ENCODE results near the gene HIVEP2.
A peak's percentile ranks its signal among the peaks of the same experiment; 100 is the strongest.

The HIVEP2 gene

DNA sequence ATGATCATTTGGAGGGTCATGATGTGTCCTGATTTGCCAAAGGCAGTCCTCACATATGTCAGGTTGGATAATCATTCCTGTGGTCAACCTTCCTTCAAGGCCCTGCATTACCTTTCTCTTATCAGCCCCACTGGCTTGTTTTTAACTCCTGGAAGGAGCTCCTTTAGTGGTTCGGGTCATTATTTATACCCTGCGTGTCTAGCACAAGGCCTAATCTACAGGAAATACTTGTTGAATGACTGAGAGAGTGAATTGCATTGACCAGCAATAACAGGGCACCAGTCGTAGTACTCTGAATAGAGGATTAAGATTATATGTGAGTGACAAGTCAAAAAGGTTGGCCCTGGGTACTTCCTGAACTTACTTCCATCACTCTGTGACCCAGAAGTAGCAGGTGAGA, 4.5 kb downstream of the HIVEP2 start:
- peak overlapping the region; percentile 71 for H3K27ac Mint-ChIP-seq
- H3K9me3 Mint-ChIP-seq, result no peaks in the 10 kb centered on the region

DNA sequence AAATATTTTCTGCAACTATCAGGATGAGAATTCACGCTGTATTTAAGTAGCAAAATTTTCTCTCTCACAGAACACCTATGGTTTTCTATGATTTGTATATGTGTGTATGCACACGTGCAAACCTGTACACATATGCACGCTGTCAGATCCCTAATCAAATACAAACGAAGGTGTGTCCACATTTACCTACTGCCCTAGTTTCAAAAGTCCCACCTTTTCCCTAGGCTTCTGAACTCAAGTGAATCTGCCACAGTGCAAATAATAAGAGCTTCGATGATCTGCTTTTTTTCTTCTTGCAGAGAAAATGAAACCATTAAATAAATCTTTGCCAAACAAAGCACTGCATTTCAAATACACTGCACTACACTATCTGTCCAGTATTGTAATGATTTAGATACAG, 6.5 kb downstream of the HIVEP2 start:
- Mint-ChIP-seq H3K27me3 (ENCODE audit: low read depth) (no peaks in the 10 kb centered on the region), H3K27ac (peak overlapping the region; percentile 42), H3K36me3 (ENCODE audit: low read depth) (peaks cover 5% of the 10 kb centered on the region), H3K9me3 (no peaks in the 10 kb centered on the region), H3K4me3 (peak overlapping the region; percentile 18), H3K4me1 (ENCODE audit: low read depth) (peaks cover 75% of the 10 kb centered on the region)

More for the DNA sequence above, 4.5 kb downstream of the HIVEP2 start:
- peaks cover 63% of the 10 kb centered on the region for H3K4me1 Mint-ChIP-seq (ENCODE audit: low read depth)
- peaks cover 6% of the 10 kb centered on the region for H3K36me3 Mint-ChIP-seq (ENCODE audit: low read depth)
- no peaks in the 10 kb centered on the region for H3K27me3 Mint-ChIP-seq (ENCODE audit: low read depth)
- peak overlapping the region; percentile 49 for H3K4me3 Mint-ChIP-seq

DNA sequence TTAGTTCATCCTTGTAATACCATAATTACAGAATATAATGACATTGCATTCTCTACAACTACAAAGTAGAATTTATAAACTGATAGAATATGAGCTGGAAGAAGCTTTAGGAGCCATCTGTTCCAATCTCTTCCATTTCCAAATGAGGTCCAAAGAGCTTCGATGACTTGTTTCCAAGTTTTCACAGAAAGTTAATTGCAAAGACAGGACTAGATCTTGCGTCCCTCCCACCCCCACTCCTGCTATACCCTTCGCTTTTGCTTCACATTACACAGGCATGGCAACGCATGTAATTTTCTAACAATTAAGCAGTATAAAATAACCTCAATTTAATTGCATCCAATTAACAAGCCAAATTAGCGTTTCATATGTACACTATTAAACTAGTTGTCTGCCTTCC, 7.0 kb downstream of the HIVEP2 start:
- no peaks in the 10 kb centered on the region for H3K27me3 Mint-ChIP-seq (ENCODE audit: low read depth)
- no peak overlapping the region for H3K4me3 Mint-ChIP-seq
- H3K9me3 Mint-ChIP-seq, result no peaks in the 10 kb centered on the region
- peaks cover 75% of the 10 kb centered on the region for H3K4me1 Mint-ChIP-seq (ENCODE audit: low read depth)
- peaks cover 5% of the 10 kb centered on the region for H3K36me3 Mint-ChIP-seq (ENCODE audit: low read depth)
- peak overlapping the region; percentile 14 for H3K27ac Mint-ChIP-seq

DNA sequence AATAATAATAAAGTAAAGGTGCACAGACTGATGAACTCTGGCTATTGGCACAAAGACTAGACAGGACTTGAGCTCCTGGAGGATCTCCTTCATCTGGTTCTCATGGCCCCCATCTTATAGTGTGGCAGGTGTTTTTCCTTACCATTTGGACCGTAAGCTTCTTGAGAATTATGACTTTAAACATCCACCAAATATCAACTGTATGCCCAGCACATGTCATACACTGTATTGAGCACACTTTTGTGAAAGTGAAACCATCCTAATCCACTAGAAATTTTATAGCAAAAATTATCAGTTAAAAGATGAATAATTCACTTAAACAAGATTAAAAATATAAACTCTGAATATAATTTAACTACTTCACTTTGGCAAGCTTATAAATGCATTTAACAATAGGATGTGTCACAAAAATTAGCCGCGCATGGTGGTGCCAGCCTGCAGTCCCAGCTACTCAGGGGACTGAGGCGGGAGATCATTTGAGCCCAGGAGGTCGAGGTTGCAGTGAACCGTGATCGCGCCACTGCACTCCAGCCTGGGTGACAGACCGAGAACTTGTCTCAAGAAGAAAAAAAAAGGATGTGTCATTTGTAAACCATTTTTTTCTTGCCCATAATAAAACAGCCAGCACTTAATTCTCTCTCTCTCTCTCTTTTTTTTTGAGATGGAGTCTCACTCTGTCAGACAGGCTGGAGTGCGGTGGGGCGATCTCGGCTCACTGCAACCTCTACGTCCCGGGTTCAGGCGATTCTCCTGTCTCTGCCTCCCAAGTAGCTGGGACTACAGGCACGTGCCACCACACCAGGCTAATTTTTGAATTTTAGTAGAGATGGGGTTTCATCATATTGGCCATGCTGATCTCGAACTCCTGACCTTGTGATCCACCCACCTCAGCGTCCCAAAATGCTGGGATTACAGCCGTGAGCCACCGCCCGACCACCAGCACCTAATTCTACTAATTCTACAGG, 9.1 kb downstream of the HIVEP2 start:
- Mint-ChIP-seq H3K4me3 (peak overlapping the region; percentile 72), H3K9me3 (no peaks in the 10 kb centered on the region), H3K4me1 (ENCODE audit: low read depth) (peaks cover 71% of the 10 kb centered on the region), H3K36me3 (ENCODE audit: low read depth) (peaks cover 5% of the 10 kb centered on the region), H3K27ac (peak overlapping the region; percentile 83), H3K27me3 (ENCODE audit: low read depth) (no peaks in the 10 kb centered on the region)

DNA sequence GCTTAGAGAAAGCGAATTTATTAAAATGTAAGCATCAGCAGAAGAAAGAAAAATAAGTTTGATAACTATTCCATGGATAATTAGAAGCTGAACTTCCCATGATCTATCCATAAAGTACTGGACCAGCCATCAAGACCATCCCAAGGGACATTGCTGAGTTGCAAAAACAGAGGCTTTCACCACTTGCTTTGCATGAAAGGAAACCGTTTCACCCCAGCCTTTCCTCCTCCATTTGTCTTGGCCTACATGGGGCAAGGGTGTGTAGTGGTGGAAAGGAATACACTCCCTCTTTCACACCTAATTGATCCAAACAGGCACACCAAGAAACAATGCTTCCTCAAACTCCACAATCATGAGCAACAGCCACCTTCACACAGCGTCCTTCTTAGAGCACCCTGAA, 10.4 kb downstream of the HIVEP2 start:
- Mint-ChIP-seq H3K4me1 (ENCODE audit: low read depth) (peaks cover 75% of the 10 kb centered on the region), H3K36me3 (ENCODE audit: low read depth) (peaks cover 8% of the 10 kb centered on the region), H3K4me3 (peak overlapping the region; percentile 52), H3K9me3 (no peaks in the 10 kb centered on the region), H3K27me3 (ENCODE audit: low read depth) (no peaks in the 10 kb centered on the region), H3K27ac (peak overlapping the region; percentile 83)

DNA sequence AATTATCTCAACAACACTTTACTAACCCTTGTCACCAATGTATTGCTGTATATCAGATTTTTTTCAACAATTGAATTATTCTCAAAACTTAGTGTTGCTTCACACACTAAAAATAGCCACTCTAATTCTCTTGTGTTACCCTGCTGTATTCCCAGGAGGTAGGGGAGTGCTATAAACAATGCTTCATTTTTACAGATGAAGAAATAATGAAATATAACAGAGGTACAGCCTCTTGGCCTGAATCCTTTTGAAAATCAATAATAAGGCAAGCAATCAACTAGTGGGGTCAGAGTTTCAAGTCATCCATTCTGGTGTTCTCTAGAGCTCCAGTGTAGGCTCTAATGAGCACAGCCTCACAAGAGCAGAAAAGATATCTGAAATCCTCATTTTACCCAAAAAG, 10.9 kb downstream of the HIVEP2 start:
- Mint-ChIP-seq H3K36me3 (ENCODE audit: low read depth) (peaks cover 8% of the 10 kb centered on the region), H3K4me3 (no peak overlapping the region), H3K27ac (peak overlapping the region; percentile 83), H3K9me3 (no peaks in the 10 kb centered on the region), H3K4me1 (ENCODE audit: low read depth) (peaks cover 75% of the 10 kb centered on the region), H3K27me3 (ENCODE audit: low read depth) (no peaks in the 10 kb centered on the region)

DNA sequence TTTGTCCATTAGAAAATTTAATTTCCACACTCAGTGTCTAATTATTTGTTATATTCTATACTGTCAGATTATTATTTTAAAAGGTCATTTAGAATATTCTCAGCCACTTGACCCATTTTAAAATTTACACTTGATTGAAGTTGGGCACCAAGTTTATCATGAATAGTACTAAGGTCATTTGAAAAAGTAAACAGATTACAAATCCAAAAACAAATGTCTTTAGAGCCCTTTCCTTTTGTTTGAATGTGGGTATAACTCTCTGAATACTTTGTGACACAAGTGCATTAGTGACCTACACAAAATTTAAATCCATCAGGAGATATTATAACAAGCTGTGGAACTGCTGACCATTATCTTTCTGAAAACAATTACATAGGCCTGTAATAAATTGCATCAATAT, 11.3 kb downstream of the HIVEP2 start:
- Mint-ChIP-seq H3K4me3 (peak overlapping the region; percentile 7), H3K9me3 (no peaks in the 10 kb centered on the region), H3K27ac (peak overlapping the region; percentile 3), H3K27me3 (ENCODE audit: low read depth) (no peaks in the 10 kb centered on the region), H3K36me3 (ENCODE audit: low read depth) (peaks cover 8% of the 10 kb centered on the region), H3K4me1 (ENCODE audit: low read depth) (peaks cover 77% of the 10 kb centered on the region)

DNA sequence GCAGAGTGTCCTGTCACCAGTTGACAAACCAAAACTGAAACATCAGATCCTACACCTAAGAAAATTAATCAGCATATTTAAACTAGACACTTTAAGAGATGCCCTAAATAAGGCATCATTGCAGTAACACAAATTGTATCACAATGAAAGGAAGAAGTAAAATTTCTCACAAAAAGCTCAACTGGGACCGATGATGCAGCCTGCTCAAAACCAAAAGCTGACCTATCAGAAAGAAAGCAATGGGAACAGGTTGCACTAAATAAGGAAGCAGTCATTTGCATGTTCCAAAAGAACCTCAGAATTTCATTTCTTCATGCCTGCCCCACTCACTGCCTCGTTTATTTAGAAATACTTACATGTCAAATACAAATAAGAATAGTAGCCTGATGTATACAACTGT, 12.1 kb downstream of the HIVEP2 start:
- Mint-ChIP-seq H3K27ac (peak overlapping the region; percentile 83), H3K4me1 (ENCODE audit: low read depth) (peaks cover 76% of the 10 kb centered on the region), H3K9me3 (no peaks in the 10 kb centered on the region), H3K4me3 (peak overlapping the region; percentile 73), H3K27me3 (ENCODE audit: low read depth) (no peaks in the 10 kb centered on the region), H3K36me3 (ENCODE audit: low read depth) (peaks cover 8% of the 10 kb centered on the region)

DNA sequence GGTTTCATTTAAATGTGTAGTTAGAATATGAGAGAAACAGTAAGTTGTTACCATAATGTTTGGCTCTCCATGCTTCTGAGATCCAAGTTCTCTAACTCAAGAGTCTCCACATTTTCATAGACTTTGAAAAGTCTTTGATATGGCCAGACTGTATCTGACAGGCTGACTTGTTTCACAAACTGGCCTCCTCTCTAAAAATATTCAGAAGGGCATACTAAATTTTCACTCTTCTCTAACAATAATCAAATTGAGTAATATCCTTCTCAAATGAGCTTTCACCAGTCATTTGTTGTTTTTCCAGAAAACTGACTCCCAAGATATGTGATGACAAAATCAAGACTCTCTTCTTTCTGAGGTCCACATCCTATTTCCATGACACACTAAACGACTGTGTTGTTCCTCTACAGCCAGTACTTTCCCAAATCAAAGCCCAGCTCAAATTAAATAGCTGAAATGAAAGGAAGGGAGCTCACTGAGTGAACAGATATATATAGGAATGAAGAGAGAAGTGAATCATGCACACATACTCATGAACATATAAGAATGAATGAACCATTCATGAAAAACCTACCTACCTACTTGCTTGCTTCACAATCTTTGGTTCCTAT, 15.1 kb downstream of the HIVEP2 start:
- H3K4me1 Mint-ChIP-seq (ENCODE audit: low read depth), result peaks cover 80% of the 10 kb centered on the region
- H3K36me3 Mint-ChIP-seq (ENCODE audit: low read depth), result peaks cover 6% of the 10 kb centered on the region
- H3K27ac Mint-ChIP-seq, result peak overlapping the region; percentile 43
- no peaks in the 10 kb centered on the region for H3K27me3 Mint-ChIP-seq (ENCODE audit: low read depth)
- H3K4me3 Mint-ChIP-seq, result no peak overlapping the region
- no peaks in the 10 kb centered on the region for H3K9me3 Mint-ChIP-seq

DNA sequence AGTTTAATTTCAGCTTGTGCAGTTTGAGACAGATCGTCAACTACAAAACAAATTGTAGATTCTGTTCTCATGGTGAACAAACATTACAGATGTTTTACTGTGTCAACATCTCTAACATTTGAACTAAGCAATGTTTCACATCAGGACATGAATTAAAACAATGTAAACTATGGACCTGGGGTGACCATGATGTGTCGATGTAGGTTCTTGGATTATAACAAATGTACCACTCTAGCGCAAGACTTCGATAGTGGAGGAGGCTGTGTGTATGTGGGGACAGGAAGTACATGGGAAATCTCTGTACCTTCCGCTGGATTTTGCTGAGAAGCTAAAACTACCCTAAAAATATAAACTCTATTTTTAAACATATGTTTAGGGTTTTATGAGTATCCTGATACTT, 17.1 kb downstream of the HIVEP2 start:
- no peaks in the 10 kb centered on the region for H3K9me3 Mint-ChIP-seq
- H3K4me1 Mint-ChIP-seq (ENCODE audit: low read depth), result peaks cover 61% of the 10 kb centered on the region

DNA sequence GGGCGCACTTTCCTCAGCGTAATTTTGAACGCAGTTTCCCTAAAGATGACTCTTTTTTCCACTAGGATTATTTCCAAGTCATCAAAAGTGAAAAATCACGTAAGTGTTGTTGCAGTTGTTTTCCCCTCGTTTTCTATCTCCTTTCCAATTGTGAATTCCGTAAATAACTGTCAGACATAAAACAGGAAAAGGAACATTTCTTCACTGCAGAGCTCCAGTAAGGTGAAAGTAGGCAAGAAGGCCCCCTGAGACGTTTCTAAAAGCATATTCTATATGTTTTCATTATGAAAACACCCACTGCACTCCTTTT, 17.8 kb downstream of the HIVEP2 start:
- Mint-ChIP-seq H3K27ac (peak overlapping the region; percentile 94), H3K9me3 (no peaks in the 10 kb centered on the region), H3K27me3 (ENCODE audit: low read depth) (no peaks in the 10 kb centered on the region), H3K4me1 (ENCODE audit: low read depth) (peaks cover 54% of the 10 kb centered on the region), H3K36me3 (ENCODE audit: low read depth) (peaks cover 7% of the 10 kb centered on the region), H3K4me3 (peak overlapping the region; percentile 87)

More for the DNA sequence above, 17.1 kb downstream of the HIVEP2 start:
- Mint-ChIP-seq H3K27ac (peak overlapping the region; percentile 94), H3K4me3 (peak overlapping the region; percentile 87), H3K36me3 (ENCODE audit: low read depth) (peaks cover 7% of the 10 kb centered on the region), H3K27me3 (ENCODE audit: low read depth) (no peaks in the 10 kb centered on the region)

DNA sequence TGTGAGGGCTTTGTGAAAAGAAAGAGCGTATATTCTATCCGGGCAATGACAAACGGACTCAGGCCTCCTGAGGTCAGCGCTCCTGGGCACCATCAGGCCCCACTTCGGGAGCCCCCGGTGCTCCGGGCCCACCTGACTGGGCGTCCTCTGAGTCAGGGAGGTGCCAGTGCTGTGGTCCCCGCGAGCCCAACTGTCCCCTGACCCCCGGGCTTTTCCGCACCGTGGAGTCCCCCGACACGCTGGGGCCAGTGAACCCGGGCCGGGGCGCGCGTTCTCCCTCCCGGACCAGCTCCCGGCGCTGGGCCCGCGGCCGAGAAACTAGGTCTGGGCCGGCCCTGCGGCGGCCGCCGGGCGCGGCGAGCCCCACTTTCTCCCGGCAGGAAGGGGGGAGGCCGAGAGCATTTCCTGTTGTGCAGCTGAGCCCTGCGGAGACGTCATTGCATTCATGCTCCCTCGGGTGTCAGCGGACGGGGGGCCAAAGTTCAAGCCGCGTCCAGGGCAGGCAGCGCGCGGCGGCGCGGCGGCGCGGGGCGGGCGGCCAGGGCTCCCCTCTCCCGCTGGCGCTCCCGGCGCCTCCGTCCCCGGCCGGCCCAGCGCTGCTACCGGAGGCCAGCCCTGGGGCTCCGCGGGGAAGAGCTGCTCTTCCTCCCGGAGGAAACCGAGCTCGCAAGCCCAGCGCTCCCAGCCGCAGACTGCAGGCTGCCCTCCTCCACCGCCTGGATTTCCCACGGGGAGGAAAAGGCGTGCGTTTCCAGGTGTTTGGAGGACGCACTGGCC, 18.3 kb downstream of the HIVEP2 start:
- H3K27ac Mint-ChIP-seq, result peak overlapping the region; percentile 95
- no peaks in the 10 kb centered on the region for H3K27me3 Mint-ChIP-seq (ENCODE audit: low read depth)
- no peaks in the 10 kb centered on the region for H3K9me3 Mint-ChIP-seq
- H3K4me3 Mint-ChIP-seq, result peak overlapping the region; percentile 87
- H3K4me1 Mint-ChIP-seq (ENCODE audit: low read depth), result peaks cover 55% of the 10 kb centered on the region
- H3K36me3 Mint-ChIP-seq (ENCODE audit: low read depth), result peaks cover 9% of the 10 kb centered on the region

DNA sequence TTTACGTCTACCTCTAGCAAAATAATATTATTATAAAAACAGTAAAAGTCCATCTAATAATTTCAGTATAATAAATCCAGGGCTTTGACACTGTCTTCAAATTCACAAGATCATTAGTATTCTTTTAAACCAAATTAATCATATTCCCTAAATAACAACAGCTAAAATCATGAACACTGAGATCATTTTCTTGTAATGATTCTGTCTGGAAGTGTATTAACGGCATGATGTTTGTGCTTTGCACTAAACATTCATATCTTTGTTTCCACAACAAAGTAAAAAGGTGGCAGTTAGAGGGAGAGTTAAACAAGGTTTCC, 18.8 kb downstream of the HIVEP2 start:
- H3K4me1 Mint-ChIP-seq (ENCODE audit: low read depth), result peaks cover 50% of the 10 kb centered on the region
- H3K4me3 Mint-ChIP-seq, result peak overlapping the region; percentile 87
- H3K27me3 Mint-ChIP-seq (ENCODE audit: low read depth), result no peaks in the 10 kb centered on the region
- H3K9me3 Mint-ChIP-seq, result no peaks in the 10 kb centered on the region
- H3K27ac Mint-ChIP-seq, result peak overlapping the region; percentile 95
- peaks cover 10% of the 10 kb centered on the region for H3K36me3 Mint-ChIP-seq (ENCODE audit: low read depth)

DNA sequence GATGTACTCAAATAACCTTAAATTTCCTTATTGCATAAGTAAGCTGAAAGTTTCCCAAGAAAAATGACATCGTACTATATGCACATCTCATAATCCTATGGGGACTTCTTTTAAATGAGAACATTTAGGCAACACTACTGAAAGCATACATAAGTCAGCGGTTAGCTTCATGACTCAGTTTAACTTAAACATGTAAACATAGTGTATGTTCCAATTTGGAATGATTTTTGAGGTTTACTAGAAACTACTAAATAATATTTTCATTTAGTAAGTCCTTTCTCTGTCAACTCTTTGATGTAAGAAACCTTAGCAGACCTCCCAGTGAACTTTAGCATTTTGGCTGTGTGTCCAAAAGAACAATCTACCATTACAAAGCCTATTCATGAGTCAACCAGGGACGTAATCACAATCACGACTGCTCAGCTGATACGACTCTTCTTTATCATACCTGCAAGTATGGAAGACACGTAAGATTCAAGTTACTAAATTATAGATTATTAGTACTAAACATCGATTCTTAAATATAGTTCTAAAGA, 19.3 kb downstream of the HIVEP2 start:
- peaks cover 10% of the 10 kb centered on the region for H3K36me3 Mint-ChIP-seq (ENCODE audit: low read depth)
- H3K9me3 Mint-ChIP-seq, result no peaks in the 10 kb centered on the region
- H3K4me3 Mint-ChIP-seq, result peak overlapping the region; percentile 79
- peaks cover 50% of the 10 kb centered on the region for H3K4me1 Mint-ChIP-seq (ENCODE audit: low read depth)
- peak overlapping the region; percentile 95 for H3K27ac Mint-ChIP-seq
- H3K27me3 Mint-ChIP-seq (ENCODE audit: low read depth), result no peaks in the 10 kb centered on the region
